Pons (tissue), 1 donor: ENCODE data around the gene KRTAP29-1.
"Not testable (repeated sequence)": the region's sequence is repeated elsewhere in the genome, so short reads cannot be mapped to it uniquely, and the experiment has no call there.

Experiments
- DNase-seq: peaks from one replicate; pipeline ENCODE4 v3.0.0-alpha.2; 2016; ENCODE audit warnings: low spot score

Gene KRTAP29-1, protein sequence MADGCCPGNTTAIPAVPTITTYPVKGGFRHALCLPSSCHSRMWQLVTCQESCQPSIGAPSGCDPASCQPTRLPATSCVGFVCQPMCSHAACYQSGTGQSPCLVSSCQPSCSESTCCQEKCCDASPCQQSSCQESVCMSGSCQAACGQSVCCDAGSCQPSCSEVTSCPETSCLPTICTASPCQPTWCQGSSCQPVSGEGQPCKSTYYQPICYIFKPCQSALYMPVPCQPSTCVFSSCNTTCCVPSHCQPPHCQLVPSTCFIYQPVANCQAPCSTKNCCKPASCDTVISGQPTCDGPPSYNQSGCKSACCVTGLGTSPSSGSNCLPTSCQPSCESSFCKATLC

DNA sequence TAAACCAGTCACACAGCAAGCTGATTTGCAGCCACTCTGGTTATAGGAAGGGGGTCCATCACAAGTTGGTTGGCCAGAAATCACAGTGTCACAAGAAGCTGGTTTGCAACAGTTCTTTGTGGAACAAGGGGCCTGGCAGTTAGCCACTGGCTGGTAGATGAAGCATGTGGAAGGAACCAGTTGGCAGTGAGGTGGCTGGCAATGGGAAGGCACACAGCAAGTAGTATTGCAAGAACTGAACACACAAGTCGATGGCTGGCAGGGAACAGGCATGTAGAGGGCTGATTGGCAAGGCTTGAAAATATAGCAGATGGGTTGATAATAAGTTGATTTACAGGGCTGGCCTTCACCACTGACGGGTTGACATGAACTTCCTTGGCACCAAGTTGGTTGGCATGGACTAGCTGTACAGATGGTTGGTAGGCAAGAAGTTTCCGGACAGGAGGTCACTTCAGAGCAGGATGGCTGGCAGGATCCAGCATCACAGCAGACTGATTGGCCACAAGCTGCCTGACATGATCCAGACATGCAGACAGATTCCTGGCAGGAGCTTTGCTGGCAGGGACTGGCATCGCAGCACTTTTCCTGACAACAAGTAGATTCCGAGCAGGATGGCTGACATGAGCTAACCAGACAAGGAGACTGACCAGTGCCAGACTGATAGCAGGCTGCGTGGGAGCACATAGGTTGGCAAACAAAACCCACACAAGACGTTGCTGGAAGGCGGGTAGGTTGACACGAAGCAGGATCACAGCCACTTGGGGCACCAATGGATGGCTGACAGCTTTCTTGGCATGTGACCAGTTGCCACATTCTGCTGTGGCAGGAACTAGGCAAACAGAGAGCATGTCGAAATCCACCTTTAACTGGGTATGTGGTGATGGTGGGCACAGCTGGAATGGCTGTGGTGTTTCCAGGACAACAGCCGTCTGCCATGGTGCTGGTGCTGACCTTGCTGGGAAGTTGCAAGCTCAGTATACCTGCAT is at the start of gene KRTAP29-1:
Gene KRTAP29-1 (minus strand): TSS at position 936 of the 986 bp plus-strand sequence. CDS start 0 bp downstream, at position 936.
- DNase-seq, result no peak

DNA sequence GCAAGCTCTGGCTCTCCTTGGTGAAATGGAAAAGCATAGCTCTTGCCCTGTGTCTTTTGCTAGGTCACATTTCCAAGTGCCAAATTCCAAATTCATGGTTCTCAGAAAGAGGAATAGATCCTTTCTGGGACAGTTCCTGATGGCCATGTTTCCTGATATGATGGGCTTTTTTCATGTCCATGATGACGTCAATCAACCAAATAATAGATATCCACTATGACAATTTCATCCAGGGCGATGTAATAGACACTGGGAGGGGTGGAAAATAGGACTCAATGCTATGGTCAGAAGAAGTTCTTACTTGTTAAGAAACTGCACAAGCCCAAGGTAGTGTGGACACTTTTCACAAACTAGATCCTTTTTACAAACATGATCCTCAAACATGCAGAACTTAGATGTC is 48.5 kb upstream of the KRTAP29-1 start:
- DNase-seq, result no peak

- DNase-seq, result not testable (repeated sequence)
Observed at GRCh38 chr17:41350381-41350878, 47.8 kb upstream of the KRTAP29-1 start, which contains the start of gene KRT33A. TSS of gene KRT33A (minus strand) at chr17:41350828. CDS start at chr17:41350767, 61 bp downstream.

- DNase-seq, result no peak
Observed at GRCh38 chr17:41347869-41348760, 45.5 kb upstream of the KRTAP29-1 start.

DNA sequence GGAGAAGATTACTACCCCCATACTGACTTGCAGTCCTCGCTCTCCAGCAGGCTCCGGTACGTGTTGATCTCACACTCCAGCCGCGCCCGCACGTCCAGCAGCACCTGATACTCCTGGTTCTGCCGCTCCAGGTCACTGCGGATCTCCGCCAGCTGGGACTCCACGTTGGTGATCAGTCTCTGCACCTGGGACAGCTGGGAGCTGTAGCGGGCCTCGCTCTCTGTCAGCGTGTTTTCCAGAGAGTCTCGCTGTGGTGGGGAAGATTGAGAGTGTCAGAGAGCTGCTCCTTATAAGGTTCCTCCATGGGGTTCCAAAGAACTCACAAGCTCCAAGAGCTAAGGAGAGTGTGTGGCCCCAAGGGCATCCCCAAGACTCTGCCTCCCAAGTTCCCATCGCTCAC is 43.8 kb upstream of the KRTAP29-1 start:
- not testable (repeated sequence) for DNase-seq

GRCh38 chr17:41345992-41346391 is 43.3 kb upstream of the KRTAP29-1 start:
- DNase-seq, result no peak

GRCh38 chr17:41343029-41343428 is 40.4 kb upstream of the KRTAP29-1 start:
- DNase-seq, result no peak

- no peak for DNase-seq
Observed at GRCh38 chr17:41340934-41341861, 38.5 kb upstream of the KRTAP29-1 start.

DNA sequence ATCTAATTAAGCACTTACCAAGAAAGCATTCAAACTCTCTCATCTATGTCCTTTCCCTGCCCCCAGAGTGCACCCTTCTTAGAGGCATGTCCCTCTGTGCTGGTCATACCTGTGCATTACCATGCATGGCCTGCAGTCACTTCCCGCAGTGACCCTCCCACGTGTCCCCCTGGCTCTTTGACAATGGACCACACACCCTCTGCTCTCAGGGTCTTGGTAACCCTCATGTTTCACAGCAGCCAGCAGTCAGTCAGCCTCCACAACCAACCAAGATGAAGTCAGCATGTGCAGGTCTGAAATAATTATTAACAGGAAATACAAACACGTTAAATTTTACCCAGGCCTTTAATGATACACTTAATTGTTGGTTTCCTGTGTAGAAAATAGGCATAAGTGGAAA is 37.8 kb upstream of the KRTAP29-1 start:
- DNase-seq, result no peak

DNA sequence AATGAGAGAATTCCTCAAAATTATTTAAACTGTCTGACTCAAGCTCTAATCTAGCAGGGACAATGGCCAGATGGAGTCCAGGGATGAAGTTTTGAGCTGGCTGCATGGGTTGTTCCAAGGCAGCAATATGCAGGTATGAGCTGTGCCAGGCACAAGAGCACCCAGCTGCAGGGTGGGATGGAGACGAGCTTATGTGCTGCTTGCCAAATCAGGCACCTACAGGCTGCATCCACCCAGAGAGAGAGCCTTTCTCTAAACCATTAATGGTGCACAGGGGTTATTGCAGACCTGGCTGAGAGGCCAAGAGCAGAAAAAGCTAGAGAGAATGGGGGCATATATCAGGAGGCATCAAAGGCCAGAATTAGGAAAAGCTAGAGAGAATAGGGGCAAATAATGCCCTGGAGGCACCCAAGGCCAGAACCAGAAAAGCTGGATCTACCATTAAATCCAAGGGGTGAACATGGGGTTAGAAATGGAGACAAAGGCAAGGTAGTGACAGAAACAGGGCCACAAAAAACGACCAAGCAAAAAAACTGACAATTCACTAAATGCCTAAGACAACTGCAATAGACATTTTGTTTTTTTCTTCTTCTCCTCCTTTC is 37.0 kb upstream of the KRTAP29-1 start:
- no peak for DNase-seq

DNA sequence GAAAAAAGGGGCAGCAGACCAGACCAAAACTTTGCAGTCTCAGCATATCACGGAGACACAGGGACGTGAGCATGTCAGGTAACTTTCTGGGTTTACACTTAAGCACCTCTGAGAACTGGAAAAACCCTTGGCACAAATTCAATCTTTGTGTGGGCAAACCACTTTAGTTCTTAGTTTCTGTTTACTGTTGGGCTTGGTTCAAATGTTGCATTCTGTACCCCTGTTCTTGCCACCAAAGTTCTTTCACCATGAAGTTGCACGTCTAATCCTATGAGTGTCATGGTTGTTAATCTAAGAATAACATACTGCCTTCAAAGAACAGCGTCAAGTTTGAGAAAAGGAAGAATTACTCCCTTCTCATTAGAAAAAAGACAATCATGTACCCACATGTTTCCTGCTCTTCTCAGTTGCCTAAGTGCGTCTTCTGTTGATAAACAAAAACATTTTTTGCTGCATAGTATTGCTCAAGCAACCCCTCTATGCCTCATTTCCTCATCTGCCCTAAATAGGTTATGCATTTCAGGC is 36.4 kb upstream of the KRTAP29-1 start:
- no peak for DNase-seq

- no peak for DNase-seq
Observed at GRCh38 chr17:41335747-41336146, 33.1 kb upstream of the KRTAP29-1 start.

DNA sequence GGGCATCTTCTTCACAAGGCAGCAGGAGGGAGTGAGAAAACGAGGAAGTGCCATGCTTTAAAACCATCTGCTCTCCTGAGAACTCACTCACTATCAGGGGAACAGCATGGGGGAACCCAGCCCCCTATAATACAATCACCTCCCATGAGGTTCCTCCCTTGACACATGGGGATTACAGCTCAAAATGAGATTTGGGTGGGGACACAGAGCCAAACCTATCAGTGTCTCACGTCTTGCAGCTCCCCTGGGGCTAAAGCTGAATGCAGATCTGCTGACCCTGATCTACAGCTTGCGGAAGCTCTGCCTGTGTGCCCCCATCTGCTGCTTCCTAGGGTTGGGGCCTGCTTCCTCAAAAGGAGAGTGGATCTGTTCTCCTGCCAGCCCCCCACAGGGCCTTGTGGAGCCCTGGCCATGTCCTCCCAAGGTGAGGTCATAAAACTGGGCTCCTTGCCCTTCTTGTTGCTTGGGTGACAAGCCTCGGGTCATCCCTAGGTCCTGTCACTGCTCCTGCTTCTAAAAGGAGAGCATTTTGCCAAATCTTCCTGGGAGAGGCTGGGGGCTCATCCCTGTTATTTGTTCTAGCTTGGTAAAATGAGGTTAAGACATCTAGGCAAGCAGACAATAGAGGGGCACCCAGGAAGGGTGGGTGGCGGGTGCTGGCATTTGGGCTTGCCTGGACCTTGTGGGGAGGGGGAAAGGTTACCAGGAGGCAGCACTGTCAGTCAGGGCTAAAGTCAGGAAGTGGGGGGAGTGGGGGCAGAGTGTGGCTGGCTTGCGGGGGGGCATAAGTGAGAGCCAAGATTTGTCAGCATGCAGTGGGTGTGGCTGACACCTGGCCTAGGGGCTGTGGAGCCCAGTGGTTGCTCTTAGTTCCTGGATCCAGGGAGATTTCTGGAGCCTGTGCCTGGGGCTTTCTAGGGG is 32.0 kb upstream of the KRTAP29-1 start:
- no peak for DNase-seq

GRCh38 chr17:41333836-41334235 is 31.2 kb upstream of the KRTAP29-1 start:
- DNase-seq, result no peak

- no peak for DNase-seq
Observed at GRCh38 chr17:41333098-41333497, 30.4 kb upstream of the KRTAP29-1 start.

DNA sequence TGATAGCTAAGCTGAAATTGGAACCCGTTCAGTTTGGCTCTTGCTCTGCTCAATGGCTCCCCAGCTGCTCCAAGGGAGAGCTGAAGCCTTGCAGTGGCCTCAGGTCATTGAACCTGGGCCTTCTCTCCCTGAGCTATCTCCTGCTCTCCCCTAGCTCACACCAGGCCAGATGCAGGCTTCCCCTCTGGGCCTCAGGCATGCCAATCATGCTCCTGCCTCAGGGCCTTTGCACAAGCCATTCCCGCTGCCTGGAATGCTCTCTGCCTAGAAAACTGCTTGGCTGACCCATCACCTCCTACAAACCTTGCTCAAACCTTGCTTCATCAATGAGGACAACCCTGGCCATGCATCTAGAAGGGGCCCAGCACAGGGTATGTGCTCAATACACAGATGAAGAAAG is 29.6 kb upstream of the KRTAP29-1 start:
- no peak for DNase-seq

DNA sequence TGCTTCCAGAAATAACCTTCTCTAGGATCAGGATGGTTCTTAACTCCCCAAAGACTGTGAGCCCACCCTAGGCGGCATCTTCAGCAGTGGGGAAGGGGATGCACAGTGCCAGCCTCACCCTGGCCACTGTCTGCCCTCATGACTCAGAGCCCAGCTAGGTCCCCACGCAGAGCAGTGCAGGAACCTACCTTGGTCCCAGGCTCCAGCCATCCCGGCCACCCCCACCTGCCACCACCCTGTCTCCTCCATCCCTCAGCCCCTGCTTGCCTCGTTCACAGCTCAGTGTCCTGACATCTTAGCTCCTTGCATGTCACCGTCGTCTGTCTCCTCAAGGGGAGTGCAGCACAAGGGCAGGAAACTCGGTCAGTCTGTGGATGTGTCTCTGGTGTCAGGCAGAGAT is 29.0 kb upstream of the KRTAP29-1 start:
- no peak for DNase-seq

DNA sequence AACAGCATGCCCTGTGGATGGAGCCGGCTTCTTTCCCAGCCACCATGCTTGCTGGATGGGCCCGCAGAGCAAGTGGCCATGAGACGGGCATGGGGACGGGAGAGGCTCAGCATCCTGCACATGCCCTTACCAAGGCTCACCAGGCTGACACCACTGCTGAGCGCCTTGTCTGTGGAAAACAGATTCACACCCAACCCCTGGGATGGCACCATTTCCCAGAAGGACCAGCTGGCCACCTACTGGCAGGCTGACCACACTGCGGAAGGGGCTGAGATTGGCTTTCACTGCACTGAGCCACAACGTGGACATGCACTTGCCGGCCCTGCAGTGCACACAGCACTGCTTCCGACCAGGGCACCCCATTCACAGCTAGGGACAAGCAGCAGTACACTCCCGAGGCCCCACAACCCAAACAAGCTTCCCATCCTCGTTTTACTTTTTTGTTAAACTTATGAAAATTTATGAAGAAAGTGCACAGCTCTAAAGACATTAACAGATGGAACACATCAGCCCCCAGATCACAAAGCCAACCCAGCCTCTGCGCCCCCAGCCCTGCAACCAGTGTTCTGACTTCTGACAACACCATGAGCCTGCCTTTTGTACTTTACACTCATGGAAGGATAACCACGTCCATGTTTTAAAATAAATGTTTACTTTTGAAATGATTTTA is 26.8 kb upstream of the KRTAP29-1 start:
- DNase-seq, result peak; percentile 10
